Heart left ventricle (tissue), 16 donors: Measurements from ENCODE around the gene GART. TPM values are rescaled to one million over a fixed set of nuclear protein-coding genes. Genes with fewer than 3 reads are reported as not detected.

Source experiments
- ATAC-seq, 4 donors: fragments of 200-7000 bp; cut with Tn5 transposase; one replicate each; pipeline ENCODE4 v1.9.1; 2020 to 2022; ENCODE audit warnings: moderate library complexity in 4 of 4, mild to moderate bottlenecking in 3 of 4, moderate number of reproducible peaks in 1 of 4
- DNase-seq, 5 donors: peaks; one replicate each; pipeline ENCODE4 v3.0.0-alpha.2; 2020
- H3K27ac ChIP-seq, 12 donors: fragments of 200-600 bp; sonication (generic) in 4 of 12; one replicate each; pipeline versions ENCODE4 v1.5.0 to v1.8.0; 2016 to 2022; ENCODE audit warnings: mild to moderate bottlenecking in 2 of 12
- H3K27me3 ChIP-seq, 9 donors: fragments of 200-600 bp; sonication (generic) in 2 of 9; one replicate each; pipeline versions ENCODE4 v1.5.1 to v1.8.0; 2016 to 2022; ENCODE audit warnings: mild to moderate bottlenecking in 3 of 9
- H3K36me3 ChIP-seq, 9 donors: fragments of 200-600 bp; sonication (generic) in 2 of 9; one replicate each; pipeline versions ENCODE4 v1.5.0 to v1.8.0; 2018 to 2022; ENCODE audit warnings: mild to moderate bottlenecking in 2 of 9
- H3K4me1 ChIP-seq, 12 donors: fragments of 200-600 bp; sonication (generic) in 4 of 12; one replicate each; pipeline versions ENCODE4 v1.5.0 to v1.8.0; 2016 to 2022; ENCODE audit warnings: mild to moderate bottlenecking in 3 of 12
- H3K4me3 ChIP-seq, 12 donors: fragments of 200-600 bp; sonication (generic) in 4 of 12; one replicate each; pipeline versions ENCODE4 v1.5.0 to v1.8.0; 2017 to 2022; ENCODE audit warnings: mild to moderate bottlenecking in 9 of 12, moderate library complexity in 4 of 12
- H3K9me3 ChIP-seq, 12 donors: fragments of 200-600 bp; sonication (generic) in 4 of 12; one replicate each; pipeline versions ENCODE4 v1.5.0 to v1.8.0; 2016 to 2022; ENCODE audit warnings: mild to moderate bottlenecking in 1 of 12
- CTCF ChIP-seq, 12 donors: fragments of 200-600 bp; sonication (generic) in 4 of 12; IDR thresholded peaks; one replicate each; pipeline versions ENCODE4 v1.5.0 to v1.8.0; 2018 to 2022; ENCODE audit warnings: antibody characterized with exemption in 12 of 12, mild to moderate bottlenecking in 5 of 12
- POLR2A ChIP-seq, 2 donors: fragments of 450-650 bp; IDR thresholded peaks; one replicate each; pipeline ENCODE4 v1.6.1; 2017; ENCODE audit warnings: antibody characterized with exemption in 2 of 2, mild to moderate bottlenecking in 2 of 2, moderate library complexity in 2 of 2
- WGBS, 4 donors: extraction: QIAGEN DNeasy Blood & Tissue Kit in 2 of 4; methylation state at CpG; one replicate each; pipeline versions ENCODE4 v1.1.5 to v1.1.7; 2013 to 2018; 5-methylcytosine and 5-hydroxymethylcytosine counted together
- intact Hi-C, 10 donors: fragments of 100-400 bp; cut with DNase I; formaldehyde crosslinking; loops; one replicate each; pipeline versions ENCODE4 v1.11.1 to v1.14.2; 2022
- polyA plus RNA-seq, 2 donors: library from polyadenylated mRNA; stranded (reverse); fragments of 200-250 nt; gene quantifications; one replicate each; pipeline ENCODE4 v1.2.3, GENCODE V29; 2013
- total RNA-seq, 9 donors: library from RNA; depleted of rRNA in 2 of 9; stranded (reverse); fragments of >200 nt in 2 of 9; fragmentation: NEBNext Ultra II Directional in 3 of 9; extraction: Animal tissue kit (Norgen Biotek cat#: 25700) in 3 of 9; gene quantifications; one replicate each; pipeline versions ENCODE4 v1.1.0 to v1.2.4, GENCODE V29; 2016 to 2023
- donor health status: ischemic (EF 13 %, LVEDD 7.1; RV severe dilation, severe dysfunction).
- donor health status: healthy with polysubstance abuse.
- donor health status: DM: no; HTN: yes; CAD: no.
- donor health status: DM: no; HTN: no; CAD: no.
- donor health status: ischemic (EF 25% LVEDD 6.9; RV normal size, moderate dysfunction).
- donor health status: ischemic (EF 25% LVEDD 5.7; RV mildly dilated, moderate dysfunction).
- donor health status: healthy.
- donor health status: DM: yes; HTN: yes; CAD: no.
- donor health status: ischemic (EF 35%, LVEDD 5.7; RV mildly dilated, moderate dysfunction).
- donor health status: nonischemic (EF 11% LVEDD 7.7; RV severe dilation, severe dysfunction).
- donor health status: DM: yes; HTN: yes; CAD: no.
- donor health status: PGD.
- donor health status: ischemic (EF 29% LVEDD 5.4; RV normal size, mild dysfunction).
- donor health status: nonischemic (EF 23%, LVEDD 6.1; RV moderate dilation, normal function).

GART gene
- total and polyA plus RNA-seq, 11 donors = 9.0 to 53.1 (median 40.7) TPM

- intact Hi-C loops = no loop called here
- WGBS, 4 donors = 93 to 96% (median 94%) methylated on average over 18 of the region's 18 CpGs
- TF ChIP-seq CTCF (IDR thresholded peaks at IDR 0.05) (no peak), POLR2A (IDR thresholded peaks at IDR 0.05) (no peak)
- H3K4me1 ChIP-seq = peaks cover 0 to 28% (median 10%) of the 10 kb centered on the region in 12 donors
- no peak overlapping the region for H3K27ac ChIP-seq
- DNase-seq = no peak
- no peaks in the 10 kb centered on the region for H3K9me3 ChIP-seq
- no peak for ATAC-seq
- no peak overlapping the region for H3K4me3 ChIP-seq
- peaks cover 3 to 100% (median 99%) of the 10 kb centered on the region in 9 donors for H3K36me3 ChIP-seq
- H3K27me3 ChIP-seq = no peaks in the 10 kb centered on the region
These were observed 12.5 kb upstream of the GART start for GRCh38 chr21:33554236-33554981.

GRCh38 chr21:33552999-33553598, 11.2 kb upstream of the GART start:
- TF ChIP-seq POLR2A (IDR thresholded peaks at IDR 0.05) (no peak), CTCF (IDR thresholded peaks at IDR 0.05) (no peak)
- peaks cover 0 to 35% (median 12%) of the 10 kb centered on the region in 12 donors for H3K4me1 ChIP-seq
- DNase-seq = no peak
- 93 to 98% (median 96%) methylated on average over 12 of the region's 12 CpGs for WGBS, 4 donors
- no peak overlapping the region for H3K27ac ChIP-seq
- H3K4me3 ChIP-seq = no peak overlapping the region
- ATAC-seq = peak in 1 of 4 donors; percentile 13
- no peaks in the 10 kb centered on the region for H3K27me3 ChIP-seq
- peaks cover 0 to 100% (median 99%) of the 10 kb centered on the region in 9 donors for H3K36me3 ChIP-seq
- no peaks in the 10 kb centered on the region for H3K9me3 ChIP-seq
- intact Hi-C loops = no loop called here

- TF ChIP-seq POLR2A (IDR thresholded peaks at IDR 0.05) (no peak), CTCF (IDR thresholded peaks at IDR 0.05) (no peak)
- no peaks in the 10 kb centered on the region for H3K9me3 ChIP-seq
- DNase-seq = no peak
- intact Hi-C loops = no loop called here
- H3K27me3 ChIP-seq = no peaks in the 10 kb centered on the region
- peaks cover 0 to 35% (median 13%) of the 10 kb centered on the region in 12 donors for H3K4me1 ChIP-seq
- H3K27ac ChIP-seq = no peak overlapping the region
- no peak overlapping the region for H3K4me3 ChIP-seq
- peak in 3 of 4 donors; percentile 9 to 43 (median 22) for ATAC-seq
- 96 to 98% (median 98%) methylated on average over 20 to 24 of the region's 24 CpGs for WGBS, 4 donors
- peaks cover 0 to 100% (median 99%) of the 10 kb centered on the region in 9 donors for H3K36me3 ChIP-seq
These were observed 10.4 kb upstream of the GART start for GRCh38 chr21:33552093-33552998.
